ENCODE data around the gene SSBP3. TPM values are rescaled to one million over a fixed set of nuclear protein-coding genes. Genes with fewer than 3 reads are reported as not detected.

SSBP3 gene
- total and polyA plus RNA-seq, 2 of the 13 experiments (the other 11 are each of a cell fraction or from before 2014, with no cell fraction given) = 8.5 to 17.6 TPM

DNA sequence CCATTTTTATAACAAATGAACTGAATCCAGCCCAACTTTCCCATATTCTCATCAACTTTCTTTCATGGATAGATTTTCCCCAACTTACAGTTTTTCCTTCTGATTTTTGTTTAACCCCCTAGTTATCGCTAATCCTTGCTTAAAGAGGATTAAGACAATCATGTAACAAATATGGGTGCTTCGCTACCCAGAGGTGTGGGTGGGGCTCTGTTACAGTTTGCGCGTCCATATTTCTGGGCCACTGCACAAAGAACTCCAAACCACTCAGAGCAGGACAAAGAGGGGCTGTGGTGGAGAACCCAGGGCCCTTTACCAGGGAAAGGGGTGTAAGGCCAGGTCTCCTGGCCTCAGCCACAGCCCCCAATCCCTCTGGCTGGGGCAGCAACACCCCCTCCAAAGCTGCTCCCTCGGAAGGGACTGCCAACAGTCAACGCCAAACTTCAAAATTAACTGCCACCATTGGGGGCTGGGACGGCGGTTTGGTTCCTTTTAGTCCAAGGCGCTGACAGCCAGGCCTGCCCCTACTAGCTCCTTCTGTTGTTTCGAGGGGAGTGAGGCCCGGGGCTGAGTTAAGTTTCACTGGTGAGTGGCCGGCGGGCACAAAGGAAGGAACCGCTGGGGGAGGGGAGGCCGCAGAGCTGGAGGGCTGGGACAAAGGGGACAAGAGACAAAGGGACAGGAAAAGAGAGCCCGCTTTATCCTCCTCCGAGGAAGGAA is 27.9 kb downstream of the SSBP3 start:
- Histone ChIP-seq H3K36me3 (replicated peaks in 1 of 2; ENCODE audit: control insufficient read depth in 1 of 2, insufficient read depth in 2 of 2, low read length in 2 of 2) (peaks cover 3 to 5% of the 10 kb centered on the region in 2 experiments; a peak in 4 of 5 replicates), H3K79me2 (ENCODE audit: insufficient read depth, low read length) (peaks cover 7% of the 10 kb centered on the region), H3K27me3 (ENCODE audit: control insufficient read depth in 1 of 2, insufficient read depth in 2 of 2, low read length in 2 of 2) (no peaks in the 10 kb centered on the region), H3K4me3 (replicated peaks in 1 of 3; ENCODE audit: insufficient read depth in 1 of 3, low read depth in 2 of 3, low read length in 3 of 3) (no peak overlapping the region), H3K4me1 (ENCODE audit: insufficient read depth, low read length) (peaks cover 33% of the 10 kb centered on the region), H4K20me1 (ENCODE audit: insufficient read depth, low read length) (no peaks in the 10 kb centered on the region; the same call in none of the 2 replicates), H3K9ac (ENCODE audit: insufficient read depth, low read depth, low read length) (no peak overlapping the region), H3K4me2 (ENCODE audit: low read depth, low read length) (no peak overlapping the region), H3K9me3 (ENCODE audit: low read length) (no peaks in the 10 kb centered on the region), H2AFZ (ENCODE audit: low read length) (no peak overlapping the region), H3K27ac (ENCODE audit: extremely low read length, insufficient read depth, low read length) (no peak overlapping the region)
- no peak for DNase-seq (ENCODE audit: low spot score)
- BruUV-seq (replicated peaks) = no TSS peak
- TF ChIP-seq, protein P1, sequence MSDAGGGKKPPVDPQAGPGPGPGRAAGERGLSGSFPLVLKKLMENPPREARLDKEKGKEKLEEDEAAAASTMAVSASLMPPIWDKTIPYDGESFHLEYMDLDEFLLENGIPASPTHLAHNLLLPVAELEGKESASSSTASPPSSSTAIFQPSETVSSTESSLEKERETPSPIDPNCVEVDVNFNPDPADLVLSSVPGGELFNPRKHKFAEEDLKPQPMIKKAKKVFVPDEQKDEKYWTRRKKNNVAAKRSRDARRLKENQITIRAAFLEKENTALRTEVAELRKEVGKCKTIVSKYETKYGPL (CRISPR knock-in tag; IDR thresholded peaks at IDR 0.05) = no peak
- TF ChIP-seq EZH2 (conservative IDR thresholded peaks at IDR 0.05; ENCODE audit: low read depth, low read length) (no peak), KLF9 (CRISPR knock-in tag; IDR thresholded peaks at IDR 0.05; ENCODE audit: low read depth) (no peak)
- TF ChIP-seq, protein P2, sequence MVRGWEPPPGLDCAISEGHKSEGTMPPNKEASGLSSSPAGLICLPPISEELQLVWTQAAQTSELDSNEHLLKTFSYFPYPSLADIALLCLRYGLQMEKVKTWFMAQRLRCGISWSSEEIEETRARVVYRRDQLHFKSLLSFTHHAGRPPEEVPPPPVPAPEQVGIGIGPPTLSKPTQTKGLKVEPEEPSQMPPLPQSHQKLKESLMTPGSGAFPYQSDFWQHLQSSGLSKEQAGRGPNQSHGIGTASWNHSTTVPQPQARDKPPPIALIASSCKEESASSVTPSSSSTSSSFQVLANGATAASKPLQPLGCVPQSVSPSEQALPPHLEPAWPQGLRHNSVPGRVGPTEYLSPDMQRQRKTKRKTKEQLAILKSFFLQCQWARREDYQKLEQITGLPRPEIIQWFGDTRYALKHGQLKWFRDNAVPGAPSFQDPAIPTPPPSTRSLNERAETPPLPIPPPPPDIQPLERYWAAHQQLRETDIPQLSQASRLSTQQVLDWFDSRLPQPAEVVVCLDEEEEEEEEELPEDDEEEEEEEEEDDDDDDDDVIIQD (CRISPR knock-in tag; IDR thresholded peaks at IDR 0.05; ENCODE audit: low read depth) = no peak
- FAIRE-seq = no peak
- ATAC-seq = no peak
- in situ Hi-C loops (cut with HindIII; ENCODE audit: extremely low pct_ligation_motif_present, low pct_unique_long_range_greater_than_20kb) = no loop called here
- CTCF ChIA-PET (ENCODE audit: low intra/inter-chr PET ratio, low total read pairs) = no interaction called here
- intact Hi-C loops (cut with micrococcal nuclease; ENCODE audit: unreplicated experiment) = no loop called here
- POLR2A ChIA-PET = no interaction called here
- 94% methylated on average over 15 of the region's 17 CpGs for WGBS (ENCODE audit: low lambda C conversion rate)
